ENCODE results near the gene FSTL1. TPM values are rescaled to one million over a fixed set of nuclear protein-coding genes. Genes with fewer than 3 reads are reported as not detected.

Gene FSTL1
- total and polyA plus RNA-seq, 2 of the 8 experiments (the other 6 are each of a cell fraction or from before 2014, with no cell fraction given), result 158 to 516 TPM

GRCh38 chr3:120344349-120344748 is 106.4 kb downstream of the FSTL1 start:
- Histone ChIP-seq H4K91ac (replicated peaks; ENCODE audit: insufficient read length, low read length) (no peak overlapping the region), H3K4ac (replicated peaks; ENCODE audit: insufficient read length, low read depth, low read length) (no peak overlapping the region), H3K79me2 (ENCODE audit: control insufficient read depth in 1 of 2, insufficient read depth in 2 of 2, low read length in 2 of 2) (peaks cover 0 to 31% of the 10 kb centered on the region in 2 experiments; a peak in 2 of 4 replicates), H3K14ac (ENCODE audit: insufficient read length) (no peak overlapping the region), H3K27ac (ENCODE audit: low read depth, low read length) (no peak overlapping the region), H3K9me3 (ENCODE audit: insufficient read depth in 2 of 2, low read depth in 1 of 2, low read length in 1 of 2) (no peaks in the 10 kb centered on the region), H4K8ac (ENCODE audit: extremely low read depth, insufficient read depth, low read length) (no peak overlapping the region), H3K23me2 (ENCODE audit: low read depth, low read length) (peaks cover 11% of the 10 kb centered on the region), H3K4me3 (ENCODE audit: extremely low read depth in 1 of 4, insufficient read depth in 2 of 4, low read depth in 3 of 4, low read length in 4 of 4) (no peak overlapping the region), H3K23ac (ENCODE audit: insufficient read length) (no peak overlapping the region), H3K4me2 (ENCODE audit: insufficient read depth in 1 of 2, low read depth in 2 of 2, low read length in 2 of 2) (no peak overlapping the region), H2AK5ac (ENCODE audit: low read depth, low read length) (no peak overlapping the region), H3K4me1 (replicated peaks in 1 of 4; ENCODE audit: control insufficient read depth in 3 of 4, insufficient read depth in 4 of 4, low read length in 3 of 4) (peaks cover 0 to 11% (median 6%) of the 10 kb centered on the region in 4 experiments; a peak in 6 of 7 replicates), H4K5ac (ENCODE audit: insufficient read length, low read depth, low read length) (no peak overlapping the region), H2AFZ (ENCODE audit: low read length) (no peak overlapping the region), H3K9ac (replicated peaks in 1 of 4; ENCODE audit: extremely low read depth in 1 of 4, low read depth in 3 of 4, low read length in 3 of 4) (no peak overlapping the region), H3K79me1 (ENCODE audit: low read depth, low read length) (peaks cover 2% of the 10 kb centered on the region; the same call in 1 of the 2 replicates), H4K20me1 (replicated peaks in 1 of 2; ENCODE audit: control insufficient read depth in 1 of 2, insufficient read depth in 2 of 2, low read length in 2 of 2) (peaks cover 2 to 5% of the 10 kb centered on the region in 2 experiments), H2BK120ac (replicated peaks; ENCODE audit: low read depth, low read length) (no peak overlapping the region), H3K56ac (replicated peaks; ENCODE audit: insufficient read length, low read depth, low read length) (no peak overlapping the region), H2BK15ac (ENCODE audit: low read length) (no peak overlapping the region), H3K27me3 (replicated peaks in 1 of 4; ENCODE audit: control insufficient read depth in 3 of 4, extremely low read depth in 1 of 4, insufficient read depth in 3 of 4, low read length in 3 of 4) (peaks cover 0 to 6% (median 2%) of the 10 kb centered on the region in 4 experiments; a peak in 2 of 7 replicates), H3K18ac (ENCODE audit: extremely low read depth, low read length) (no peak overlapping the region), H2BK20ac (ENCODE audit: low read length) (no peak overlapping the region), H2BK12ac (ENCODE audit: low read depth, low read length) (no peak overlapping the region), H3K36me3 (ENCODE audit: control insufficient read depth in 2 of 4, insufficient read depth in 4 of 4, low read length in 3 of 4) (no peaks in the 10 kb centered on the region; a peak in 1 of 8 replicates), H2BK5ac (ENCODE audit: low read depth, low read length) (no peak overlapping the region)
- 72% methylated on average over 1 of the region's 1 CpG; no CpG with 5 or more reads in 1 of the 2 experiments for WGBS, 2 experiments (ENCODE audit: extremely low coverage in 1 of 2, insufficient coverage in 1 of 2, insufficient read length in 1 of 2, insufficient replicate concordance in 2 of 2, low coverage in 1 of 2, low lambda C conversion rate in 2 of 2, missing lambda C conversion rate in 1 of 2)
- no peak for TF ChIP-seq SAP30 (IDR thresholded peaks at IDR 0.05; ENCODE audit: insufficient read depth, insufficient replicate concordance, low read length)
- TF ChIP-seq SIX5 (IDR thresholded peaks at IDR 0.05; ENCODE audit: low read depth, low read length), result no peak
- no peak for TF ChIP-seq ATF2 (IDR thresholded peaks at IDR 0.05; ENCODE audit: low read length)
- TF ChIP-seq RFX5 (IDR thresholded peaks at IDR 0.05; ENCODE audit: borderline replicate concordance, low read depth, low read length), result no peak
- DNase-seq (ENCODE audit: low read depth in 1 of 2, low spot score in 2 of 2), result no peak
- CTCF ChIA-PET (ENCODE audit: partially characterized antibody), result interaction anchor here (0.6 to 1.2 kb wide), 2 partner anchors 100 to 219 kb away, joined by 3 to 4 read pairs; no protein-coding TSS in a partner anchor
- FAIRE-seq, result no peak
- POLR2A ChIA-PET (ENCODE audit: partially characterized antibody), result no interaction called here
